Measurements from ENCODE around the gene C16orf74.

C16orf74 gene

DNA sequence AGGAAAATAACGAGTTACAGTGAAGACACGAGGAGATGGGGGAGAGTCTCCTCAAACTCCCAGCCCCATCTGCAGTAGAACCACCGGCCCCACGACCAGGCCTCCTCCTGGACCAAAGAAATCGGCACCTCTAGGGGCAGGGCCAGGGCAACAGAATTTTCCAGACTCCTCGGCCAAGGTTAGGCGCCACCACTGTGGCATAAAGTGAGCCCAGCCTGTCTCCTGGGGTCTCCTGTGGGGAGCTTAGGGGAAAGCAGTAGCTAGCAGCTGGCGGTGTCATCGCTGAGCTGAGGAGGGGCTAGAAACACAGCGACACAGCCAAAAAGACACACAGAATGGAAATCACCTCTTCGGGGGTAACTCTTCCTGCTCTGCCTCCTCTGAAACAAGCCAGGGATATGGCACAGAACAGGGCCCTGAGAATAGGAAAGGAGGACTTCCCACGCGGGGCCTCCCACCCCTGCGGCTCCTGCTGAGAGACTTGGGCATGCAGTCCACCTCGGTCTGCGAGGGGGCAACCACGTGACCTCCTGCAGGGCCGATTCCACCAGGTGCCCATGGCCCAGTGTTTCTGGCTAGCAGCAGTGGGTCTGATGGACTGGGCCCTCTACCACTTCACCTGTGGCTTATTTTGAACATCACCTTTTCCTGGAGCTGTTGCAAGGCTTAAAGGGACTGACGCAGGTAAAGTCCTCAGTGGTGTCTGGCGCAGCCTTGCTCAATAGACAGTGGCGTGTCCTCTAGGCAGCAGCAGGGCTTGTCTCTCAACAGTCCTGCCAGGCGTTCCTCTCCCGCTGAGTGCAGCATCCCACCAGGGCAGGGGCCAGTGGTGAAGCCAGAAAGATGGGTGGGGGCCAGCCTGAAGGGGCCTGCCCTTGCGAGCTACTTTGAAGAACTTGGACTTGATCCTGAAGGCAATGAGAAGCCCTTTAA lies 55.4 kb downstream of the C16orf74 start:
- DNase-seq (ENCODE audit: low read depth in 2 of 2) = no peak

DNA sequence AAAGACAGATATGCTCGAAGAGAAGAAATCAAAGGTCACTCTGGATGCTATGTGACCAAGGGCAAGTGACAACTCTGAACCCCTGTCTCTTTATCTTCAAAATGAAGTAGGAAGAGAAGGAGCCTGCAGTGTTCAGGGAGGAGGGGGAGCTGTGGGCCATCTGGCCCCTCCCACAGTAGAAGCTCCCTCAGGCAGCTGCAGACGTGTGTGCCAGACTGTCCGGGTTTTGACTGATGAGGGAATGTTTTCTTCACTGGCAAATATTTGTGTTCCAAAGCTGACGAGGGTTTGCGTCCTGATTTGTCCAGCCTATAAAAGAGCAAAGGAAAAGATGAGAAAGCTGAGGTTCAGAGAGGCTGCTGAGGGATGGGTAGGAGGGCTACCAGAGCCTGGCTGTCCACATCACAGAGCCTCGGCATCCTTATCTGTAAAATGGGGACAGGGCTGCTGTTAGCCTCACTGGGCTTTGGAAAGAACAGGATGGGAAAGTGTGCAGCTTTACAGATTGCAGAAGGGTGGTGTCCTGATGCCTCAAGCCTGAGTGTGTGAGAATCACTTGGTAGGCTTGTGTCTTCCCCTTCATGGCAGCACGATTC lies 60.3 kb downstream of the C16orf74 start:
- DNase-seq (ENCODE audit: low read depth in 2 of 2) = no peak

DNA sequence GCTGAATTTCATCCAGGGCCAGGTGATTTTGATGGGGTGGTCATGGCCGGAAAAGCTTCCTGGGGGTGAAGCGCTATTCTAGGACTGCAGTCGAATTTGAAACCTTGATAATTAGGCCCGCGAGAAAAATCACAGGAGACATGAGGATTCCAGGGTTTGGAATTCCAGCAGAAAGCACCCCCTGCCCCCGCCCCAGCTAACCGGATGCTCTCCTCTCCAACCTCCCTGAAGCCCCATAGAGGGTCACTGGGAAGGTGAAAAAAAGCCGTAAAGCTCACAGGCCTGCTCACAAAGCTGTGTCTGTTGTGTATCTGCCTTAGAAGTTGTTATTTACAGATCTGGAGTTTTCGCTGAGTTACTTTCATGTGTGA lies 61.0 kb downstream of the C16orf74 start:
- DNase-seq (ENCODE audit: low read depth in 2 of 2) = no peak

DNA sequence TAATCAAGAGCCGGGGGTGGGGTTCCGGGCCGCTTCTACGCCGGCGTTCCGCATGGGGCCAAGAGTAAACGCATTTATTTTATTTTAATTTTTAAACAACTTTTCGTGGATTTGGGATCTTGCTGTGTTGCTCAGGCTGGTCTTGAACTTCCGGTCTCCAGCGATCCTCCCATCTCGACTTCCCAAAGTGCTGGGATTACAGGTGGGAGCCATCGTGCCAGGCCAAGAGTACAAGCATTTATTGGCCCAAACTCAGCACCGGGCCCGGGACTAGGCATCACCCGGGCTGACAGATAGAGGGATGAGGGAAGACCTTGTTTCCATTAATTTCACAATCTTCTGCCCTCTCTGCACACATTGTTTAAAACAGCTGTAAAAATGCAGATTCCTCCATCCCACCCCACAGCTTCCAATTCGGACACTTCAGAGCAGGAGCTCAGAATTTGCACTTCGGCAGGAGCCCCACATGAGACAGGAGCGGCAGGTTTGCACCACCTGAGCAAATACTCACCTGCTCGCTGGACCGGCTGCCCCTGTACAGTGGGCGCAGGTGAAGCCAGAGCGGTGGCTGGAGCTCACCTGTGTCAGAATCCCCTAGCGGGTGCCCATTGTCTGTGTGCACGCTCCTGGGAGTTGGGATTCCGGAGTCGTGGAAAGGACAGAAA lies 61.5 kb downstream of the C16orf74 start:
- DNase-seq (ENCODE audit: low read depth in 2 of 2) = no peak

DNA sequence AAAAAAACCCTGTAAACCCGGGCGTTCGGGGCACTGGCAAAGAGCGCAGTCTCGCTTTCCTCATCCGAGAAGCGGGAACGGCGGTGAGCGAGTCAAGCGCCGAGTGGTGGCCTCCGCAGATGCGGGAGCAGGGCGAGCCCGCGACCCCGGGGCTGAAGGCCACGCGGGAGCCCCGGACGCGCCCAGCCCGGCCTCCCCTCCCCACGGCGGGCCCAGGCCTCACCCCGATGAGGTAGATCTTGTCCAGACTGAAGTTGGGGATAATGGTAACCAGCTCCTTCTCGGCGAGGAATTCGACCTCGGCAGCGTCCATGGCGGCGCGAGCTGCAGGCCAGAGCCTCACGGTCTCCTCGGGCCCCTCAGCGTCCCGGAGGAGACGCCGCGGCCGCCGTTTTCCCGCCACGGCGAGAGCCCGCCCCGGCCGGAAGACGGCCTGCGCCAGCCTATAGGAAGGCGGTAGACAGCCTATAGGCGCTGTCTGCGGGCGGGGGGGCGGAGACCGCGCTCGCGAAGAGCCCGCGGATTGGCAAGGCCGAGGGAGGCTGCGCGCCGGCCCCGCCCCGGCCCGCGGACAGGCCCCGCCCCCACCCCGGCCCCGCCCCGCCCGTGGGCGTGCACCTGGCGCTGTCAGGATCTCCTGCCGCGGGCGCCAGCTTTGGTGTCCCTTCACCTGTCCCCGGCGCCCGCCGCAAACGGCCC lies 62.2 kb downstream of the C16orf74 start, which contains the start of gene GINS2:
Gene GINS2, minus strand, starts transcription at position 369 of the 699 bp plus-strand sequence. Its CDS starts 56 bp downstream, at position 313.
- DNase-seq (ENCODE audit: low read depth in 2 of 2) = peak; percentile 77 to 83

DNA sequence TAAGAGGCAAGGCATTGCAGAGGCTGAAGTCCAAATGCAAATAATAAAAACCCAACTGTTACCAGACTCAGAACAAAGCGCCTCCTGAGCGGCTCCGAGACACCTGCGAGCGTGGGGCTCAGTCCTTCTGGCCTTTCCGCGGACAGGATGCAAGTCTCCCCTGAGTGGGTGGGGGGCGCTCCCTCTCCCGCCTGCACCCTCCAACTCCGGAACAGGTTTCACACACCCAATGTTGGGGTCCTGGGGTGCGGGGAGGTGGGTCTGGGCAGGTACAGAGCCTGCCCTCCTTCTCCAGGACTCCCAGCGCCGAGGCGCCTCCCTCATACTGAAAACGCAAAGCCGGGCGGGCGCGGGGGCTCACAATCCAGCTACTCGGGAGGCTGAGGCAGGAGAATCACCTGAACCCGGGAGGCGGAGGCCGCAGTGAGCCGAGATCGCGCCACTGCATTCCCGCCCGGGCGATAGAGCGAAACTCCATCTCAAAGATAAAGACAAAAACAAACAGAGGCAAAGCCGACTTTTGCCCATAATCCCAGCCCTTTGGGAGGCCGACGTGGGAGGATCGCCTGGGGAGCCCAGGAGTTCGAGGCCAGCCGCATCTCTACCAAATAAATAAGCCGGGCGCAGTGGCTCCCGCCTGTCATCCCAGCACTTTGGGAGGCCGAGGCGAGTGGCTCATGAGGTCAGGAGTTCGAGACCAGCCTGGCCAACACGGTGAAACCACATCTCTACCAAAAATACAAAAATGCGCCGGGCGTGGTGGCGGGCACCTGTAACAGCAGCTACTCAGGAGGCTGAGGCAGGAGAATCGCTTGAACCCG lies 63.0 kb downstream of the C16orf74 start:
- no peak for DNase-seq (ENCODE audit: low read depth in 2 of 2)

DNA sequence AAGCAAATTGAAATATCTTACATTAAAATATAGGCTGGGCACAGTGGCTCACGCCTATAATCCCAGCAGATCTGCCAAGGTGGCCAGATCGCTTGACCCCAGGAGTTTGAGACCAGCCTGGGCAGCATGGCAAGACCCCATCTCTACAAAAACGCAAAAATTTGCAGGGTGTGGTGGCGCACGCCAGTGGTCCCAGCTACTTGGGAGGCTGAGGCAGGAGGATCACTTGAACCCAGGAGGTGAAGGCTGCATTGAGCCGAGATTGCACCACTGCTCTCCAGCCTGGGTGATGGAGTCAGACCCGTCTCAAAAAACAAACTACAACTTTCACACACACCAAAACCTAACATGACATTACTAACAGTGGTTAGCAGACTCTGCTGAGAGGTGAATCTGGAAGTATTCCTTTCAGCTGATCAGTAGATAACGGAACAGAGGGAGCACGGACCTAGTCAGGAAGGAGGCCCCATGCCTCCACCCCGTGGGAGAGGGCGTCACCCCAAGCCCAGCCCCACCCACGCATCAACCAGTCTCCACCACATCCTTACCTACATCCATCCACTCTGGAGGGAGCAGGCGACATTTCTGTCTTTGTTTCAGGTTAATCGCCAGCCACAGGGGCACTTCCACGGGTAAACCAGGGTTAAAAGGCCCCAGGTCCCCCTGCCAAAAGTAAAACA lies 63.8 kb downstream of the C16orf74 start:
- no peak for DNase-seq (ENCODE audit: low read depth in 2 of 2)

DNA sequence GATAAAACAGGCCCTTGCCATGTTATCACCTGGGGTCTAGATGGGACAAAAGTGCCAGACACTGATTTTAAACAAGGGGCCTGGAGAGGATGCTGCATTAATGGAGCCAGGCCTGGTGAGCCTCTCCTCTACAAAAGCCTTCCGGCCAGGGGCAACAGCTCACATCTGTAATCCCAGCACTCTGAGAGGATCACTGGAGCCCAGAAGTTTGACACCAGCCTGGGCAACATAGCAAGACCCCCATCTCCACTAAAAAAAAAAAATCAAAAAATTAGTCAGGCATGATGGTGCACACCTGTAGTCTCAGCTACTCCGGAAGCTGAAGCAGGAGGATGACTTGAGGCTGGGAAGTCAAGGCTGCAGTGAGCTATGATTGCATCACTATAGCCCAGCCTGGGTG lies 65.6 kb downstream of the C16orf74 start:
- no peak for DNase-seq (ENCODE audit: low read depth in 2 of 2)

DNA sequence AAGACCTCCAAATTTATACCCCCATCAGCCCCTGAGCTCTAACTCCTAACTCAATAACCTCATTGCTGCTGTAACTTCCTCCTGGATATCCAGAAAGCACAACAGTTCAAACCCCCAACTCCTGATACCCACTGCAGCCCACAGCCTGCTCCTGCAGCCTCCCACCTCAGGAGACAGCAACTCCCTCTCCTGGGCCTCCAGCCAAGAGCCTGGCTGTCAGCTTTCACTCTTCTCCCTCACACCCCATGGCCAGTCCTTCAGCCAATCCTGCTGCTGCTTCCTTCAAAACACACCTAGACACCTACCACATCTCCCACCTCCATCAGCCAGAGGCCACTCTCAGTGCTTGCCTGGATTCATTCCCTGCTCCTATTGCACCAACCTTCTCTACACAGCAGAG lies 67.5 kb downstream of the C16orf74 start:
- DNase-seq (ENCODE audit: low read depth in 2 of 2) = no peak

DNA sequence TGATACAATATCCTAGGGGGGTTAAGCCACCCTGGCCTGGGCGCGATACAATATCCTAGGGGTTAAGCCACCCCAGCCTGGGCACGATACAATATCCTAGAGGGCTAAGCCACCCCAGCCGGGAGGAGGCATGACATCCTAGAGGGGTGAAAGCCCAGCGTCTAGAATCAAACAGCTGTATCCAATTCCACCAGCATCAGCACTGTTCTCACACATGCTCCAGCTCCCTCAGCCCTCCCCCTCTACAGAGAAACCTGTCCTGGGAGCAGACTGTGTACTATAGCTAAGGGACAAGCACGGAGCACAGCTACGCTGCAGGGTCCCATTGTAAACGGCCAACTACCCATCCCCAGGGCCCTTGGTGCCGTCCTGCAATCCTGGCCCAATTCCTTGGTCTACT lies 68.4 kb downstream of the C16orf74 start:
- no peak for DNase-seq (ENCODE audit: low read depth in 2 of 2)

DNA sequence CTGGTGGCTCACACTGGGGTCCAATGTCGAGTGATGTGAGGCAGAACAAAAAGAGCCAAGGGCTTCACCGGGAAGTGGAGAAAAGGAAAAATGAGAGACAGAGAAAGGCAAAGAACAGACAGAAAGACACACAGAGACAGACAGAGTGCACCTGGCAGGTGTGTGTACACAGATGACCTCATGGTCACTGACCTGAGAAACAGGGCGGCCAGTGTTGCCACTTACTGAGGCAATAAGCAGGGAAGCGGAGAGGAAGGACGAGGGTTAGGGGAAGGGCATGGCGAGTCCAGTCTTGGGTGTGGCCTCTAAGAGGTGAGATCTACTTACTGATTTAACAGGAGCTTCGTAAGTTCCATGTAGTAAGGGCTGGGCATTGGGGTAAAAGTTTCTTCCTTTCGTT lies 69.6 kb downstream of the C16orf74 start:
- DNase-seq (ENCODE audit: low read depth in 2 of 2) = no peak

DNA sequence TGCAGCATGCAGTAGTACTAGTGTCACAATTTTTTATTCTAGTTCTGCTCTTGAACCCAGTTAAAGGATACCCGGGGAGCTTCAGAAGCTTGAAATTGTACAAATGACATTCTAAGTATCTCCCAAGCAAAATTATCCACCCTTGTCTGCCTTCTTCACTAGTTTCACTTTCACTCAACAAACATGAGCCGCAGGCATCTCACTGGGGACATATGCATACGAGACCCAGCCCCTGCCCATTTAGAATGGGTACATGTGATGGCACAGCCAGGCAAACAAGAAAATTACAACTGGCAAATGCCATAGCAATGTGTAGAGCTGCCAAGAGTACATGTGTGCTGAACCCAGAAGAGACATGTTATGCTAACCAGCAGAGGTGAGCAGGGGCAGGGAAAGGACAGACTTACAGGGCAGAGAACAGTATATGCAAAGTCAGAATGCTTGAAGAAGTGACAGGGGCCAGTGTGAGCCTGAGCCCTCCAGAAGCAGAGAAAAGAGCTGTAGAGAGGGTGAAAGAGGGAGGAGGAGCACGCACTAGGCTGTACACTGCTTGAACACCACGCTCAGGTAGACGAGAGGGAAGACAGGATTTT lies 70.4 kb downstream of the C16orf74 start:
- DNase-seq (ENCODE audit: low read depth in 2 of 2) = no peak

DNA sequence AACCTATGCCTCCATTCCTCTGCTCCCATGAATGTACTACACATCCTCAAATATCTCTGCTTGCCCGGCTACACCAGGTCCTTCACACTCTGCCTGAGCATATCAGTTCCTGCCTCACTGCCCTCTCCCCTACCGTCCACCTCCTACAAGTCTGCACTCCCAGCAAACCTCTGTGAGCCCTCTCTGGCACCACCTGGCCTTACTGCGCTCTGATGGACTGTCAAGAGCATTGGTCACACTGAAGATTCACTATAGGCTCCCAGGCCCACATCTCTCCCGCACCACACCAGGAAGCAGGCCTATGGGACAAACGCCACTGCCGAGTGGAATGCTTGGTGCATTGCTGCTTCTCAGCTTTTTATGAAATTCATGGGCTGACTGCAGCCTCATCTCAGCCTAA lies 71.0 kb downstream of the C16orf74 start:
- no peak for DNase-seq (ENCODE audit: low read depth in 2 of 2)

DNA sequence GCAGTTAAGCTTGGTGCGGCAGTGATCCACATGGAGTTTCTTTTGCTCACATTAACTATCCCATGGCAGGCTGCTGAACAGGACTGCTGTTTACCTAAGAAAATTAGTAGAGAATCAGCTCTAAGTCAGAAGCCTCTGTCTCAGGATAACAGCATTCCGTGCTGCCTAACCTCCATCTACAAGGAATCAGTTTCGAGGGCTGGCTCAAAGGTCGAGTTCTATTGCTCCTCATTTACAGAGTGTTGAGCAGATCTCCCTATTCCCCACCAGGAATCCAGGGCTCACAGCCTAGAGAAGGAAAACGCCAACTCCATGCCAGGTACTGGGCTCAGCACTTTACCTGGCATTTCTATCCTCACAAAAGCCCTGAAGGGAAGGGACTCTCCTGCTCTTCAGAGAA lies 72.1 kb downstream of the C16orf74 start:
- DNase-seq (ENCODE audit: low read depth in 2 of 2) = no peak

DNA sequence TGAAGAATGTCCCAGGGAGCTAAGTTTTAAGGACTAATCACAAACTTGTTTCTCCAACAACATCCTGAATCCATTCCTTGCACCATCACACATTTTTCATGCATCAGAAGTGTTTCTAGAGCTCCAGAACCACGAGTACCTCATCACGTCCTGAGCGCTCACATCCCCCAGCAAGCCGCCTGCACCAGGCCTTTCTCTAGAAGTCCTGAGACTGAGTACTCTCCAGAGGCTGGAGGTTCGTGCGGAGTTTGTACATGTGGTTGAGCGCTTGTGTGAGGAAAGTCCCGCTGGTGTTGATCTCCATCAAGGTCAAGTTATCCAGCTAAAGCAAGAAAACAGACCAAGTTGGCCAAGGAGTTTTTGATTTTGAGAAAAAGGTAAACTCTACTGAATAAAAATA lies 72.9 kb downstream of the C16orf74 start:
- DNase-seq (ENCODE audit: low read depth in 2 of 2) = no peak

DNA sequence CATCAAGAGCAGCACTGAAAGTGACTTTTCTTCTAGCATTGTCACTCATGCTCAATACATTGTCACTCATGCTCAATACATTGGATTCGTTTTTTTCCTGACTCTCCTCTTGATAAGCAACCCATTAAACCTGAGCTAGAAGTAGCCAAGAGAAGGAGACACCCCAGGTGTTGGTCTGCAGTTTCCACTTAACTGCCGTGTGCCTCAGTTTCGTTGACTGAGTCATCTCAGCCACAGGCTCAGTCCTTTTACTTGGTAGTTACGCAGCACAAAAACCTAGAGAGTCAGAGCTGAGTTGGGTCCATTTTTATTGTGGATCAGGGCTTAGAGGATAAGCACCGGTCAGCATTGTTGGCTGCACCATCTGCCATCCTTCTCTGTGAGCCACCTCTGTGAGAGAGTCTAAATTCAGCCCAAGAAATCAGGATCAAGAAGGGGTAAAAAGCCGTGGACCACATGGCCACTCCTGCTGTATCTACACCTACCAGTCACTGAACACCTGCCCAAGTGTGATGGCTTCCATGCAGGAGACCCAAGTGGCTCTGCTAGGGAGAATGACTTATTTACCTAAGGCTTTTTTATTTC lies 73.4 kb downstream of the C16orf74 start:
- DNase-seq (ENCODE audit: low read depth in 2 of 2) = no peak

DNA sequence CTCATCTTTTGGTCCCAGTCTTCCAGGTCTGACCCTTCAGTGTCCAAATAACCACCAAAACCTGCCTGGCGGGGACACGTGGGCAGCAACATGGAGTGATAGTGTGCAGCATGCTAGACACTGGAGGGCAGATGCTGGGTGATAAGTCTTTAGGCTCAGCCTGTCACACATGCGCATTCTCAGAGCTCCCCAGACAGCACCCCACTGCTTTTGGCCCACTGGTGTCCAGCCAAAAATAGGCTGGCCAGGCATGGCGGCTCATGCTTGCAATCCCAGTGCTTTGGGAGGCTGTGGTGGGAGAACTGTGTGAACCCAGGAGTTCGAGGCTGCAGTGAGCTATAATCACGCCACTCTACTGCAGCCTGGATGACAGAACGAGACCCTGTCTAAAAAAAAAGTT lies 74.4 kb downstream of the C16orf74 start:
- no peak for DNase-seq (ENCODE audit: low read depth in 2 of 2)

DNA sequence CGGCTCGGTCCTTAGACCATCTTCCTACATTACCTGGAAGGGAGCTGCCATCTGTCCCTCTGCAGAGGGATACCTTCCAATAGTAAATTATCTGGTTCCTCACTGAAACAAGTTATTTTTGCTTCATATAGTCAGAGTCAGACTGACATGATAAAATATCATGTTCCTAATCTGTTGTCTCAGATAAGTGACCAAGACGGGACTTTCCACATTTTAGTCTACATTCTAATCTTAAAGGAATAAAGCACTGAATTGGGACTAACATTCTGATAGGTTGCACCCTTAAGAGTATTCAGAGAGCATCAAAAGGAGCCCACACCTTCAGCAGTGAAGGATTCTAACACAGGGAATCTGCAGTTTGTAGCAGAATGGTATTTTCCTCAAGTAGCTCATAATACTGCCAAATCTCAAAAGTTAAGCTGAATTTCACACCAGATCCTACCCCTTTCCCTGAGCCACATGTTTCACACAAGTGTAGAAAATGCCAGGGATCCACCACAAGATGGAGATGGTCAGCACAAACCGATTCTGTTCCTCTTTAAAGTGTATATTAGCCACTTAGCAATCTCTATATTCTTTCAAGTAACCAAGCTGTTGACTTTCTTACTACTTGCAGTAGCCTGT lies 75.5 kb downstream of the C16orf74 start:
- DNase-seq (ENCODE audit: low read depth in 2 of 2) = no peak

DNA sequence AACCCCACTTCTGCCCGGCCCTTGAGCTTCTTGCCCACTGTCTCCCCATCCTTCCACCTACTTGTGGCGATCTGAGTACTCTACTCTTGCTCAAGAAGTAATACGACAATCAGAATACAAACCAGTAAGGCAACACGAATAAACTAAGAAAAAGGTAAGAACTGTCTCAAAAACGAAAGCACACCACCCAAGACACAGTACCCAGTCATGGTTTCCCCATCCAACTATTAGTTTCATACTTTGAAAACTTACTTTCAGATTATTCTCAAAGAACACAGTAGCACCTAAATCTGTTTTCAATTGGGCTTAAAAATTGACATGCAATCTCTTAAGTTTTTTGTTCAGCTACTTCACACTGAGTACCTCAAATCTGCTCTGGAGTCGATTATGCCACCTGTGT lies 76.1 kb downstream of the C16orf74 start:
- DNase-seq (ENCODE audit: low read depth in 2 of 2) = no peak

DNA sequence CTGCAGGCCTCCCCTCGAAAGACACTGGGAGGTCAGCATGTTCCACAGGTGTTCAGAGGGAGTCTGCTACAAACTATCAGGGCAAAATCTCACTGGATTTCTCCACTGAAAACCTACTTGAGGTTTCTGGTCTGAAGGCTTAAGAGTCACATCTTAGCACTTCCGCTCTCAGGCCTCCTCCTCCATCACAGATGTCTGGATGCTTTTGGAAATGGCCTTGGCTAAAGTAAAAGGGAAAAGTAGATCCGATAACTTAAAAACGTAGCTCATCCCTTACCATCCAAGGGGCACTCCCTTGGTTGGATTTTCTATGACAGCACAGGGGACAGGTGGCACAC lies 76.5 kb downstream of the C16orf74 start:
- no peak for DNase-seq (ENCODE audit: low read depth in 2 of 2)
